Natural killer cell (primary cell): ENCODE results near the gene UBN1. TPM values are rescaled to one million over a fixed set of nuclear protein-coding genes. Genes with fewer than 3 reads are reported as not detected.

Experiments
- ATAC-seq, 3 donors: fragments of 150-1000 bp in 2 of 3; fragments of 200-7000 bp in 1 of 3; cut with Tn5 transposase; 1 replicate in 1 of 3; 2 replicates in 2 of 3; pipeline ENCODE4 v1.10.0; 2021; ENCODE audit warnings: mild to moderate bottlenecking in 2 of 3, moderate library complexity in 2 of 3
- DNase-seq, 2 donors: peaks; one replicate each; pipeline versions ENCODE4 v3.0.0 to v3.0.0-alpha.2; 2013 to 2021; ENCODE audit warnings: mixed read lengths in 1 of 2
- H3K27ac ChIP-seq: one replicate; pipeline ENCODE4 v1.5.1; 2013; ENCODE audit warnings: mild to moderate bottlenecking, low read length
- H3K27me3 ChIP-seq: one replicate; pipeline ENCODE4 v1.6.1; 2013; ENCODE audit warnings: low read length; ENCODE audit not compliant: control insufficient read depth, insufficient read depth
- H3K36me3 ChIP-seq: one replicate; pipeline ENCODE4 v1.6.1; 2013; ENCODE audit warnings: low read length; ENCODE audit not compliant: control insufficient read depth, insufficient read depth
- H3K4me1 ChIP-seq: one replicate; pipeline ENCODE4 v1.6.1; 2013; ENCODE audit warnings: low read length; ENCODE audit not compliant: control insufficient read depth, insufficient read depth
- H3K4me3 ChIP-seq: one replicate; pipeline ENCODE4 v1.5.1; 2013; ENCODE audit warnings: low read length
- H3K9me3 ChIP-seq: one replicate; pipeline ENCODE4 v1.6.1; 2013; ENCODE audit warnings: low read length; ENCODE audit not compliant: control insufficient read depth, insufficient read depth
- H3K27ac Mint-ChIP-seq, 2 donors: one replicate each; pipeline ENCODE4 v1.8.0; 2022; ENCODE audit warnings: mild to moderate bottlenecking in 2 of 2, mixed read lengths in 2 of 2, moderate library complexity in 1 of 2
- H3K27me3 Mint-ChIP-seq, 2 donors: one replicate each; pipeline ENCODE4 v1.8.0; 2022; ENCODE audit warnings: low read depth in 2 of 2, mixed read lengths in 2 of 2
- H3K36me3 Mint-ChIP-seq: one replicate; pipeline ENCODE4 v1.8.0; 2022; ENCODE audit warnings: mixed read lengths
- H3K4me1 Mint-ChIP-seq, 2 donors: one replicate each; pipeline ENCODE4 v1.8.0; 2022; ENCODE audit warnings: mixed read lengths in 2 of 2
- H3K4me3 Mint-ChIP-seq: one replicate; pipeline ENCODE4 v1.8.0; 2022; ENCODE audit warnings: mild to moderate bottlenecking, moderate library complexity, mixed read lengths
- H3K9me3 Mint-ChIP-seq, 2 donors: one replicate each; pipeline ENCODE4 v1.8.0; 2022; ENCODE audit warnings: mixed read lengths in 2 of 2
- WGBS: methylation state at CpG from one replicate; pipeline ENCODE4 v1.1.7; 2013; ENCODE audit warnings: missing lambda C conversion rate; ENCODE audit not compliant: insufficient coverage; 5-methylcytosine and 5-hydroxymethylcytosine counted together
- intact Hi-C: fragments of 100-400 bp; cut with micrococcal nuclease; formaldehyde crosslinking; loops from one replicate; pipeline ENCODE4 v1.14.2; 2022
- total RNA-seq, 4 donors: library from RNA; stranded (reverse); fragments of 120-200 nt in 1 of 4; gene quantifications; one replicate each; pipeline versions ENCODE4 v1.2.3 to v1.2.4, GENCODE V29; 2013 to 2022
- TF ChIP-seq, protein P1 (sequence below): fragments of 200-600 bp; IDR thresholded peaks from one replicate; pipeline ENCODE4 v1.8.0; 2022; ENCODE audit warnings: antibody characterized with exemption

UBN1 gene
- total RNA-seq, 3 donors from 2014 or later (not counting 1 experiment from before 2014, with no cell fraction given): 70.5 to 81.6 (median 79.9) TPM

DNA sequence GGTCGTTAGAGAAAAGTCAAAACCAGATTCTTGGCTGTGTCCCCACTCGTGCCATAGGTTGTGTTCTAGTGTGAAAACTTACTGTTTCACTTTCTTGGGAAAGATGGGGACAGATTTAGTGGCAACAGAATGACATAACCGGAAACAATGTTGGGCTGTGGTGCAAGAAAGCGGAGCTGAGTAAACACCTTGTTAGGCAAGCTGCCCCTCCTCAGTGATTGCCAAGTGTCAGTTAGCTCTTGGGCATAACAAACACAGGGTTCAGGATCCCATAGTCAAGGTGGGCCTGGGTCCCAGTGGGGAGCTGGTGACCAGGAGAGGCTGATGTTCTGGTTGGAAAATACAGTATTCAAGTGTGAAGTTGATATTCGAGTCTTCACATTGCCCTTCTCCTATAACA is 15.4 kb downstream of the UBN1 start:
- no peaks in the 10 kb centered on the region for H3K9me3 ChIP-seq
- no peaks in the 10 kb centered on the region for H3K27me3 ChIP-seq
- Mint-ChIP-seq H3K36me3 (peaks cover 21% of the 10 kb centered on the region), H3K27me3 (no peaks in the 10 kb centered on the region), H3K27ac (no peak overlapping the region), H3K4me1 (peaks cover 27 to 28% of the 10 kb centered on the region in 2 donors), H3K9me3 (no peaks in the 10 kb centered on the region), H3K4me3 (no peak overlapping the region)
- H3K4me1 ChIP-seq: no peaks in the 10 kb centered on the region
- no peak overlapping the region for H3K27ac ChIP-seq
- intact Hi-C loops: no loop called here
- no peak for ATAC-seq
- peaks cover 61% of the 10 kb centered on the region for H3K36me3 ChIP-seq
- 88% methylated on average over 4 of the region's 5 CpGs for WGBS
- no peak for DNase-seq
- no peak overlapping the region for H3K4me3 ChIP-seq
- TF ChIP-seq, protein P1, sequence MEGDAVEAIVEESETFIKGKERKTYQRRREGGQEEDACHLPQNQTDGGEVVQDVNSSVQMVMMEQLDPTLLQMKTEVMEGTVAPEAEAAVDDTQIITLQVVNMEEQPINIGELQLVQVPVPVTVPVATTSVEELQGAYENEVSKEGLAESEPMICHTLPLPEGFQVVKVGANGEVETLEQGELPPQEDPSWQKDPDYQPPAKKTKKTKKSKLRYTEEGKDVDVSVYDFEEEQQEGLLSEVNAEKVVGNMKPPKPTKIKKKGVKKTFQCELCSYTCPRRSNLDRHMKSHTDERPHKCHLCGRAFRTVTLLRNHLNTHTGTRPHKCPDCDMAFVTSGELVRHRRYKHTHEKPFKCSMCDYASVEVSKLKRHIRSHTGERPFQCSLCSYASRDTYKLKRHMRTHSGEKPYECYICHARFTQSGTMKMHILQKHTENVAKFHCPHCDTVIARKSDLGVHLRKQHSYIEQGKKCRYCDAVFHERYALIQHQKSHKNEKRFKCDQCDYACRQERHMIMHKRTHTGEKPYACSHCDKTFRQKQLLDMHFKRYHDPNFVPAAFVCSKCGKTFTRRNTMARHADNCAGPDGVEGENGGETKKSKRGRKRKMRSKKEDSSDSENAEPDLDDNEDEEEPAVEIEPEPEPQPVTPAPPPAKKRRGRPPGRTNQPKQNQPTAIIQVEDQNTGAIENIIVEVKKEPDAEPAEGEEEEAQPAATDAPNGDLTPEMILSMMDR: no peak

DNA sequence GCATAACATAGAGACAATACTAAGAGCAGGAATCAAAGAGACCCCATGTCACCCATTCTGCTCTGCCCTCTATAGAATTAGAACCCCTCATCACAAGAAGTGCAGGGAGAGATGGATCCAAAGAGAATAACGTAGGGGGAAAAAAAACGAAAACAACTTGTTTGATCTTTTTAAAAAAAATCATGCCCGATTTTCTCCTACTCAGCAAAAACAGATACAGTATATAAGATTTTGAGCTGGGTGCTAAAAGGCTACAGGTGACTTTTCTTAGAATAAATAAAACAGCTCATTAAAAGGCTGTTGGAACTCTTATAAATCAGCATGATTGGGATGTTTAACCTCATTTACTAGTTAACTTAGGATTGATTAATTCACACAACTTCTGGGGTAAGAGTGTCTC is 17.4 kb downstream of the UBN1 start:
- Mint-ChIP-seq H3K9me3 (no peaks in the 10 kb centered on the region), H3K36me3 (peaks cover 5% of the 10 kb centered on the region)

DNA sequence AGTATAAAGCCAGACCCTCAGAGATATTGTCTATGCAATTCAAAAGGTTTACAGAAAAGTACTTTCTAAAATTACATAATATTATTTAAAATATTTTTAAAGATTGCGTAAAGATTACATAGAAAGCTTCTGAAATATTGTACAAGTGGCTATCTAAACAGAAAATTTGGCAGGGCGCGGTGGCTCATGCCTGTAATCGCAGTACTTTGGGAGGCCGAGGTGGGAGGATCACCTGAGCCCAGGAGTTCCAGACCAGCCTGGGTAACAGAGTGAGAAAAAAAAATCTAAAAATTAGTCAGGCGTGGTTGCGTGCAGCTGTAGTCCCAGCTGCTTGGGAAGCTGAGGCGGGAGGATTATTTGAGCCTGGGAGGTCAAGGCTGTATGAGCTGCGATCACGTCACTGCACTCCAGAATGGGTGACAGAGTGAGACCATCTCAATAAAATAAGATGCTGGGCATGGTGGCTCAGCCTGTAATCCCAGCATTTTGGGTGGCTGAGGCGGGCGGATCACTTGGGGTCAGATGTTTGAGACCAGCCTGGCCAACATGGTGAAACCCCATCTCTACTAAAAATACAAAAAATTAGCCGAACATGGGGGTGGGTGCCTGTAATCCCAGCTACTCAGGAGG is 18.1 kb downstream of the UBN1 start:
- Mint-ChIP-seq H3K9me3 (no peaks in the 10 kb centered on the region), H3K36me3 (peaks cover 9% of the 10 kb centered on the region), H3K27me3 (no peaks in the 10 kb centered on the region), H3K4me1 (peaks cover 40 to 47% of the 10 kb centered on the region in 2 donors), H3K27ac (no peak overlapping the region), H3K4me3 (no peak overlapping the region)
- Histone ChIP-seq H3K36me3 (peaks cover 53% of the 10 kb centered on the region), H3K27ac (no peak overlapping the region), H3K4me1 (no peaks in the 10 kb centered on the region), H3K27me3 (no peaks in the 10 kb centered on the region), H3K9me3 (no peaks in the 10 kb centered on the region), H3K4me3 (no peak overlapping the region)
- no peak for ATAC-seq
- no peak for DNase-seq
- TF ChIP-seq, protein P1: no peak
- WGBS: 98% methylated on average over 13 of the region's 13 CpGs
- intact Hi-C loops: no loop called here

More for the DNA sequence above, 17.4 kb downstream of the UBN1 start:
- H3K27me3 ChIP-seq: no peaks in the 10 kb centered on the region
- TF ChIP-seq, protein P1: no peak
- H3K9me3 ChIP-seq: no peaks in the 10 kb centered on the region
- H3K36me3 ChIP-seq: peaks cover 53% of the 10 kb centered on the region
- no peak overlapping the region for H3K4me3 Mint-ChIP-seq
- H3K27me3 Mint-ChIP-seq: no peaks in the 10 kb centered on the region
- ATAC-seq (no peak), DNase-seq (no peak)
- H3K4me1 Mint-ChIP-seq: peaks cover 35 to 47% of the 10 kb centered on the region in 2 donors
- intact Hi-C loops: no loop called here
- no peak overlapping the region for H3K4me3 ChIP-seq
- no peak overlapping the region for H3K27ac ChIP-seq
- H3K4me1 ChIP-seq: no peaks in the 10 kb centered on the region
- no CpG with 5 or more reads among the region's 3 CpGs for WGBS
- no peak overlapping the region for H3K27ac Mint-ChIP-seq

DNA sequence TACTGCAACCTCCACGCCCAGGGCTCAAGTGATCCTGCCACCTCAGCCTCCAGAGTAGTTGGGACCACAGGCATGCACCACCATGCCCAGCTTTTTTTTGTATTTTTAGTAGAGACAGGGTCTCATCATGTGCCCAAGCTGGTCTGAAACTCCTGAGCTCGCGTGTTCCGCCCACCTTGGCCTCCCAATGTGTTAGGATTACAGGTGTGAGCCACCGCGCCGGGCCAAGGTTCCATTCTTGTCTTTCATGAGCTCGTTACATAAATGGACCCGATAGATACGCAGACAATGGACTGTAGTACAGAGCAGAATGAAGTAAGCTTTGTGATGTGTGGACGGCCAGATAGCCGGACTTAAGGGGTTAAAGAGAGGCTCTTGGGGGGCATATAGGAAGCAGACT is 19.3 kb downstream of the UBN1 start:
- H3K9me3 Mint-ChIP-seq: no peaks in the 10 kb centered on the region
- H3K36me3 Mint-ChIP-seq: peaks cover 9% of the 10 kb centered on the region
- H3K27ac Mint-ChIP-seq: peak overlapping the region in 1 of 2 donors; percentile 25
- DNase-seq (no peak), ATAC-seq (no peak)
- H3K4me1 ChIP-seq: no peaks in the 10 kb centered on the region
- TF ChIP-seq, protein P1: no peak
- H3K9me3 ChIP-seq: no peaks in the 10 kb centered on the region
- no peak overlapping the region for H3K4me3 ChIP-seq
- peaks cover 48 to 56% of the 10 kb centered on the region in 2 donors for H3K4me1 Mint-ChIP-seq
- no peak overlapping the region for H3K27ac ChIP-seq
- 96% methylated on average over 12 of the region's 12 CpGs for WGBS
- no peaks in the 10 kb centered on the region for H3K27me3 ChIP-seq
- no peak overlapping the region for H3K4me3 Mint-ChIP-seq
- intact Hi-C loops: no loop called here
- H3K27me3 Mint-ChIP-seq: no peaks in the 10 kb centered on the region
- peaks cover 51% of the 10 kb centered on the region for H3K36me3 ChIP-seq
